Astrocyte (in vitro differentiated cells and primary cell): Measurements from ENCODE around the gene LRIG1.

Source experiments
- EZH2 ChIP-seq: IDR thresholded peaks from 2 replicates; pipeline ENCODE4 v1.6.1; 2012; ENCODE audit warnings: mild to moderate bottlenecking, low read length, inconsistent platforms; ENCODE audit not compliant: insufficient read depth
- TF ChIP-seq, protein P1 (sequence below): IDR thresholded peaks from 2 replicates; pipeline ENCODE4 v1.5.1; 2011; ENCODE audit warnings: low read depth, mild to moderate bottlenecking, inconsistent platforms, low read length, moderate library complexity; ENCODE audit not compliant: insufficient read depth

DNA sequence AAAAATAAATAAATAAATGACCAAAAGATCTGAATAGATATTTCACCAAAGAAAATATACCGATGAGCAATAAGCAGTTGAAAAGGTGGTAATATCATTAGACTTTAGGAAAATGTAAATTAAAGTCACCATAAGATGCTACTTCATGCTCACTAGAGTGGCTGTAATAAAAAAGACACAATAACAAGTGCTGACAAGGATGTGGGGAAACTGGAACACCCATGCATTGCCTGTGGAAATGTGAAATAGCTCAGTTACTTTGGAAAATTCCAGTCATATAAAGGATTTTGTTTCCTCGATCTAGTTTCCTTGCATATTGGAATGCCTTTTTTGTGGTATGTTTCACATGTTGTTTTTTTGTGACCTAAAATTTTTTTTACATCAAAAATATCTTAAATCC lies 36.0 kb upstream of the LRIG1 start:
- TF ChIP-seq, protein P1, sequence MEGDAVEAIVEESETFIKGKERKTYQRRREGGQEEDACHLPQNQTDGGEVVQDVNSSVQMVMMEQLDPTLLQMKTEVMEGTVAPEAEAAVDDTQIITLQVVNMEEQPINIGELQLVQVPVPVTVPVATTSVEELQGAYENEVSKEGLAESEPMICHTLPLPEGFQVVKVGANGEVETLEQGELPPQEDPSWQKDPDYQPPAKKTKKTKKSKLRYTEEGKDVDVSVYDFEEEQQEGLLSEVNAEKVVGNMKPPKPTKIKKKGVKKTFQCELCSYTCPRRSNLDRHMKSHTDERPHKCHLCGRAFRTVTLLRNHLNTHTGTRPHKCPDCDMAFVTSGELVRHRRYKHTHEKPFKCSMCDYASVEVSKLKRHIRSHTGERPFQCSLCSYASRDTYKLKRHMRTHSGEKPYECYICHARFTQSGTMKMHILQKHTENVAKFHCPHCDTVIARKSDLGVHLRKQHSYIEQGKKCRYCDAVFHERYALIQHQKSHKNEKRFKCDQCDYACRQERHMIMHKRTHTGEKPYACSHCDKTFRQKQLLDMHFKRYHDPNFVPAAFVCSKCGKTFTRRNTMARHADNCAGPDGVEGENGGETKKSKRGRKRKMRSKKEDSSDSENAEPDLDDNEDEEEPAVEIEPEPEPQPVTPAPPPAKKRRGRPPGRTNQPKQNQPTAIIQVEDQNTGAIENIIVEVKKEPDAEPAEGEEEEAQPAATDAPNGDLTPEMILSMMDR: no peak
- no peak for TF ChIP-seq EZH2
